Fibroblast of skin of left biceps (primary cell): ENCODE data around the gene PYCR2.
"Not testable (repeated sequence)": the region's sequence is repeated elsewhere in the genome, so short reads cannot be mapped to it uniquely, and the experiment has no call there.

Experiments
- DNase-seq, 2 experiments: peaks; one replicate each; pipeline ENCODE4 v3.0.0-alpha.2; 2013; ENCODE audit warnings: low read depth in 2 of 2

PYCR2 gene

DNA sequence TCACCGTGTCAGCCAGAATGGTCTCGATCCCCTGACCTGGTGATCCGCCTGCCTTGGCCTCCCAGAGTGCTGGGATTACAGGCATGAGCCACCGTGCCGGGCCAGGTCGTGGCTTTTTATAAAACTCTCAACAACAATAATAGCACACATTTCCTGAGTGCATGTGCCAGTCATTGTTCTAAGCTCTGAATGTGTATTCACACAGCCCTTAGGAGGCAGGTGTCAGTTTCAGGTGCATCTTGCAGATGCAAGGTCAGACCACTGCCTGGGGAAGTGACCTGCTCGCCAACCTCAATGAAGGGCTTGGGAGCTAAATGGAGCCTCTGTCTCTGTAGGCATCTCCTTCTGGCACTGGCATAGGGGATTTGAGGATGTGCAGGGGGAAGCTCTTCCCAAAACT lies 18.5 kb upstream of the PYCR2 start:
- no peak for DNase-seq

DNA sequence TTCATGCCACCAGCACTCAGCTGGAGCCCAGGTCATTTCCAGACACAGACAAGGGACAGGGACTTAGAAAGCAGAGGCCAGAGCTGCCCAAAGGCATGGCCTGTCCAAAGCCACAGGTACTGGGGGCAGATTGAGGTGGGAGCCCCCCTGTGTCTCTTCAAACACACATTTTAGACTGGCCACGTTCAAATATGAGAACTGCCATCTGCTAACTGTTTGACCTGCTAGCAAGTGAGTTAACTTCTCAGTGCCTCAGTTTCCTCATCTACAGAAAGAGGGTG lies 17.8 kb upstream of the PYCR2 start:
- no peak for DNase-seq

- DNase-seq, result no peak
Measured at GRCh38 chr1:225941187-225941941, 17.3 kb upstream of the PYCR2 start, which contains the start of gene LEFTY2. LEFTY2 (minus strand) TSS chr1:225941220; CDS start chr1:225941140, 80 bp downstream.

DNA sequence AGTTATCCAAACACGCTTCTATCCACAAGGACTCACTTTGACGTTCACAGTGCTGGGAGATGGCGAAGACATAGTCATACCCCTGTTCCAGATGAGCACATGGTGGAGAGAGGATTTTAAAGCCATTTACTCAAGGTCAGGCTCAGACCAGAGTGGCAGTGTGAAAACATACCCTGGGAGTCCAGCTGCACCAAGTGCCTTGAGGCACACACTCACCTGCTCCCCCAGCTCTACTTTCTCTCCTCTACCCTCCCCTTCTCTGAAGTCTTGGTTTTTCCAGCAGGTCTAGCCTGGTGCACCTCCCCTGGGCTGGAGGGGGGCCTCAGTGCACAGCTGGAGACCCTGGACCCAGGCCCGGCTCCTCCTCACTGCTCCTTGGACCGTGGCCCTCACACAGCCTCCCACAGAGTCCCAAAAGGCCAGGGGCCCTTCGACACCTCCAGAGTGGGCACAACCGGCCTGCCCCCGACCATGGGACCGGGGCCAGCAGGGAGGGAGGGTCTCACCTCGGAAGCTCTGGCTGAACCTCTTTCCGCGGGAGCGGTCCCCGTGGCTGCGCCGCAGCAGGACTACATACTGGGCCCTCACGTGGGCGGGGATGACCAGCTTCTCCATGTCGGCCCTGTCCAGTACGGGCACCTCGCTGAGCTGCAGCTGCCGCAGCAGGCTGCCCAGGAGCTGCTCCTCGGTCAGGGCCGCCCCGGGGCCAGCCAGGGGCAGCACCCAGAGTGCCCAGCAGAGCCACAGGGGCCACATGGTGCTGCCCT lies 16.5 kb upstream of the PYCR2 start:
- no peak for DNase-seq

GRCh38 chr1:225939939-225940310 lies 15.9 kb upstream of the PYCR2 start:
- not testable (repeated sequence) for DNase-seq

DNA sequence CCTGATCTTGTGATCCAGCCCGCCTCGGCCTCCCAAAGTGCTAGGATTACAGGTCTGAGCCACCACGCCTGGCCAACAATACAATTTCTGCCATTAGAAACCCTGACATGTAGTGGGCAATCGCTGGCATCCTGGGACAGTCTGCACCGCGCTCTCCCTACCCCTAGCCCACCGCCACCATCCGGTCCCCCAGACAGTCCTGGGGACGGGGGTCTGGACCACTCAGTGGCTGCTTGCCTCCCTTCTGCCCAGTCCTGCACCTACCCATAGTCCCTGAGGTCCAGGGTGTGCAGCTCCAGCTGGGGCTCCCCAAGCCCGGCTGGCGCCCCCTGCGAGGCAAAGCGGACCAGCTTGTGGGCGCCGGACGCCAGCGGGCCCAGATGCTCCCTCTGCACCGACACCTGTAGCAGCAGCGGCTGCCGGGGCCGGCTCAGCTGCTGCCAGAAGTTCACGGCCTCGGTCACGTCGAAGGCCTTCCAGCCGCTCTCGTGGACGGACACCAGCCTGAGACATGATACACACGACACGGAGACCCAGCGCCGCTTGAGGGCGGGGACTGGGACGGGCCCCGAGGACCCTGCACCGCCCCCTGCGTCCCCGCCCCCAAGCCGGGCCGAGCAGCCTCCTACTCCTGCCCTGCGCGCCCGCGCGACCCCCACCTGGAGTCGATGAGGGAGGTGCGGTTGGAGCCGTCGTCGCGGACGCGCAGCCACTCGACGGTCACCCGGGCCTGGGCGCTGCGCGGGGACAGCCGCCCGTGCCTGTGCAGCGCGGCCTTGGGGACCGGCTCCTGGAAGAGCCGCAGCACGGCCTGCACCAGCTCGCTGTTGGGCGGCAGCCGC lies 15.3 kb upstream of the PYCR2 start:
- DNase-seq, result not testable (repeated sequence)

DNA sequence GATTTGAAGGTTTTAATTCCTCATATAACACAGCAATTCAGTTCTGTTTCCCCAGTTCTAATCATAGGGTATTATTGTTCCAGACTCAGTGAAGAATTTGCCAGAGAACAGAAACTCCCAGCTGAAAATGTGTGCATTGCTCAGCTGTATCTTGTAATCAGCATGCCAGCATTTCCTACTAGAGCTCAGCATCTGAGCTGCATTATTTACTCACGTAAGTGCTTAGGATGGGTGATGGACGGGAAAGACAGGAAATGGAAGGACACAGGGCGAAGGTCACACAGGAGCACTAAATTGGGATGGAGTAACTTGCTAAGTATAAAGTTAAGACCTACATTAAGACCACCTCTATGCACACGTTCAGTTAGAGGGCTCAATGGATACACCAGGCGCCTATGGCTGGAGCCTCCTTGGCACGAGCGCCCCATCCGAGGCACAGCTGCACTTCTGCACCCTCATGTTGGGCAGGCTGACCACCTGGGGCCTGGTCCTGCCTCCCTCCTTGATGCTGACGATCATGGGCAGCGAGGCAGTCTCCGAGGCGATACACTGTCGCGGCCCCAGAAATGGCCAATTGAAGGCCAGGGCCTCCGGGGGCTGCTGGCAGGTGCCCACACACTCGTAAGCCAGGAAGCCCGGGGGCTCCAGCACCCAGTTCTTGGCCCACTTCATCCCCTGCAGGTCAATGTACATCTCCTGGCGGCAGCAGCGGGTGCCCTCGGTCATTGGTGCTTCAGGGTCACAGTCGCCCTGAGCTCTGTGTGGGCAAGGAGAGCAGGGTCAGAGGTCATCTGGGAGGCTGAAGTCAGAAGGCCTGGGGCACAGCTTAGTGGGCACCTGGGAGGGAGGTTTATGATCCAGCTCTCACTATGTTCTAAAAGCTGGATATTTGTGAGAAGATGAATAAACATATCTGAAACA lies 13.3 kb upstream of the PYCR2 start:
- no peak for DNase-seq

DNA sequence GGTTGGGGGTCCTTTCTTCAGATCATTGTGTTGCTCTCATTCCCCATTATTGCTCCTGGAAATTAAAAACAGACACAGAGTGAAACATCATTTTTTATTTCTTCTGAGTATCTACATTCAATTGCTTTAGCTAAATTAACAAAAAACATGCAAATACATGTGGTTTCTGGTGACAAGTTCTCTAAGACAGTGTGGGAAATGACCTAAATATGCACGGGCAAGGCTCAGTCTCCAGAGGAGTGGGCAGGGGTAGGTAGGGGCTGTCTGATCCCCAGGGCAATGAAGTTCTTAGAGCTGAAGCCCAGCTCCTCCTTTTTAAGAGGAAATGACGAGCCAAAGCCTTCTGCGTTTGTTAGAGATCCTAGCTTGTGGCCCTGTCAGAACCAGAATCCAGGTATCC lies 12.5 kb upstream of the PYCR2 start:
- DNase-seq, result no peak

DNA sequence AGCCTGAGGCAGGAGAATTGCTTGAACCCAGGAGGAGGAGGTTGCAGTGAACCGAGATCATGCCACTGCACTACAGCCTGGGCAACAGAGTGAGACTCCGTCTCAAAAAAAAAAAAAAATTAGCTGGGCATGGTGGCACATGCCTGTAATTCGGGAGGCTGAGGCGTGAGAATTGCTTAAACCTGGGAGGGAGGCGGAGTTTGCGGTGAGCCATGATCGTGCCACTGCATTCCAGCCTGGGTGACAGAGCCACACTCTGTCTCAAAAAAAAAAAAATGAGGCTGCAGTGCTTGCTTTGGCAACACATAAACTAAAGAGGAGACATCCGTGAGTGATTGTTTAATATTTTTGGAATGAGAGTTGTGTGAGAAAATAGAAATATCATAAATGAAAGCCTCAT lies 12.0 kb upstream of the PYCR2 start:
- not testable (repeated sequence) for DNase-seq

DNA sequence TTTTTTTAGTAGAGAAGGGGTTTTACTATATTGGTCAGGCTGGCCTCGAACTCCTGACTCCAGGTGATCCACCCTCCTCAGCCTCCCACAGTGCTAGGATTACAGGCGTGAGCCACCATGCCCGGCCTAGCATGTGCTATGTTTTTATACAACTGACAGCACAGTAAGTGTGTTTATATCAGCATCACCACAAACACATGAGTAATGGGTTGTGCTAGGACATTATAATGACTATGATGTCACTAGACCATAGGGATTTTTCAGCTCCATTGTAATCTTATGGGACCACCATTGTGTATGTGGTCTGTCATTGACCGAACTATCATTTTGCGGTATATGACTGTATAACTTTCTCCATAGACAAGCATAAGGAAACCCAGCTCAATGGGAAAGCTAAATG lies 10.7 kb upstream of the PYCR2 start:
- no peak for DNase-seq

DNA sequence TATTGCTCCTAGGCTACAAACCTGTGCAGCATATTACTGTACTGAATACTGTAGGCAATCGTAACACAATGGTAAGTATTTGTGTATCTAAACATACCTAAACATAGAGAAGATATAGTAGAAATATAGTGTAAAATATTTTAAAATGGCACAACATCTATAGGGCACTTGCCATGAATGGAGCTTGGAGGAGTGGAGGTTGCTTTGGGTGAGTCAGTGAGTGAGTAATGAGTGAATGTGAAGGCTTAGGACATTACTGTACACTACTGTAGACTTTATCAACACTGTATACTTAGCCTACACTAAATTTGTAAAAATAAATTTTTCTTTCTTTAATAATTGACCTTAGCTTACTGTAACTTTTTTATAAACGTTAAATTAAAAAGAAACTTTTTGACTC lies 9.0 kb upstream of the PYCR2 start:
- DNase-seq, result no peak

DNA sequence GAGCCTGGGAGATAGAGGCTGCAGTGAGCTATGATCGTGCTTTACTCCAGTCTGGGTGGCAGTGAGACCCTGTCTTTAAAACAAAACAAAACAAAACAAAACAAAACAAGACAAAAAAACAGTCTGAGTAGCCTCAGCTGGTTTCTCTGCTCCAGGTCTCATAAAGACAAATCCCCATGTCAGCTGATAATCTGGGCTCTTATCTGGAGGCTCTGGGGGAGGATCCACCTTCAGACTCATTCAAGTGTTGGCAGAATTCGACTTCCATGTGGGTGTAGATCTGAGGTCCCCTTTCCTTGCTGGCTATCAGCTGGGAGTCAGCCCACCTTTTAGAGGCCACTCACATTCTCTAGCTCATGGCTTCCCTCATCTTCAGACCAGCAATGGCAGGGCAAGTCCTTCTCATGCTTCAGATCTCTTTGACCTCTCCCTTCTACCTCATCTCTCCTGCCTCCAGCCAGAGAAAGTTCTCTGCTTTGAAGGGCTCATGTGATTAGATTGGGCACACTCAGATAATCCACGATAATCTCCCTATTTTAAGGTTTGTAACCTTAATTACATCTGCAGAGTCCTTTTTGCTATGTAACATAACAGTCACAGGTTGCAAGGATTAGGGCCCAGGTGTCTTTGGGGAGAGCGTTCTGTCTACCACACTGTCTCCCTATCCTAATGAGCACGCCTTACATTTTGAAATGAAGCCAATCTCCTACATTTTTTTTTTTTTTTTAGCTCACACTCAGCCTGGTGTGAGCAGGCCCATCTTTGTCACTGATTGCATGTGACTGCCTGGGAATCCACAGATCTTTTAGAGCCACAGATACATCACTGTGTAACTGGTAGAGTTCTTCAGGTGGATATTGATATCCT lies 7.5 kb upstream of the PYCR2 start:
- no peak for DNase-seq

- no peak for DNase-seq
Measured at GRCh38 chr1:225930566-225930965, 6.5 kb upstream of the PYCR2 start.

GRCh38 chr1:225929462-225929861 lies 5.4 kb upstream of the PYCR2 start:
- DNase-seq, result not testable (repeated sequence)

- no peak for DNase-seq
Measured at GRCh38 chr1:225928186-225929175, 4.4 kb upstream of the PYCR2 start.

DNA sequence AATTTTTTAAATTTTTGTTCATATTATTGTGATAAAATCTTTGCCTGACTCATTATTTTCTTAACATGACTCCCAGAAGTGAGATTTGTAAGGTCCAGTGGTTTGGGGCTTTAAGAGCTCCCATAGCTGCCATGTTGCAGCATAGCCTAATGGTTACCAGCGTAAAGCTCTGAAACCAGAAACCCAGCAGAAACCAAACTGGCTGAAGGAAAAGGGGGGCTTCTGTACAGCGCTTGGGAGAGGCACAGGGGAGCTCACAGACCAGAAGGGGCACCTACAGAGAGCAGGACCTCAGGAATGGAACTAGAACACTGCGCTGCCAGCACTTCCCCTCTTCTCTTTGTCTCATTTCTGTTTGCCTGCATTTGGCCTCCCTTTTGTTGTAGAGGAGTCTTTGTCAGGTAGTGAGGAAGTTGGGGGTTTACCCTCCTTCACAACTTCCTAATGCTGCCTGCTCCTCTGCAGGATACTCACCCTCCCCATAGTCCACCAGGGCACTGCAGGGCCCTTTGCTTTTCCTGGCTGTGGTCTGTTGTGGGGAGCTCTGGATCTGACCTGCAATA lies 2.6 kb upstream of the PYCR2 start:
- no peak for DNase-seq

- no peak for DNase-seq
Measured at GRCh38 chr1:225923381-225923691, 714 bp downstream of the PYCR2 start.

GRCh38 chr1:225921734-225922709 lies 2.0 kb downstream of the PYCR2 start:
- DNase-seq, result no peak
